Keratinocyte (primary cell): Measurements from ENCODE around the gene RRP9. TPM values are rescaled to one million over a fixed set of nuclear protein-coding genes. Genes with fewer than 3 reads are reported as not detected.

Experiments used
- DNase-seq: peaks from one replicate; pipeline ENCODE4 v3.0.0-alpha.2; 2011; ENCODE audit warnings: low read depth, missing footprints, low spot score
- FAIRE-seq: peaks from 2 replicates; lab custom pipeline; 2011; peaks lifted over from hg19 to GRCh38; lab: Jason Lieb, UNC
- H2AFZ ChIP-seq: 2 replicates; pipeline ENCODE4 v1.6.0; 2012; ENCODE audit warnings: low read length, control low read depth, inconsistent platforms; ENCODE audit not compliant: control insufficient read depth
- H3K27ac ChIP-seq: 2 replicates; pipeline ENCODE4 v1.5.1; 2011; ENCODE audit warnings: low read length; ENCODE audit not compliant: control insufficient read depth, insufficient read depth
- H3K27me3 ChIP-seq: 3 replicates; pipeline ENCODE4 v1.6.0; 2011; ENCODE audit warnings: low read length; ENCODE audit not compliant: control insufficient read depth, insufficient read depth; ENCODE audit errors: extremely low read depth
- H3K36me3 ChIP-seq, 2 experiments: 2 replicates in 1 of 2; 3 replicates in 1 of 2; pipeline ENCODE4 v1.5.1; 2011; ENCODE audit warnings: low read length in 2 of 2, mild to moderate bottlenecking in 1 of 2; ENCODE audit not compliant: control insufficient read depth in 2 of 2, insufficient read depth in 2 of 2; ENCODE audit errors: extremely low read depth in 1 of 2
- H3K4me1 ChIP-seq: 3 replicates; pipeline ENCODE4 v1.5.1; 2011; ENCODE audit warnings: low read length; ENCODE audit not compliant: control insufficient read depth, insufficient read depth; ENCODE audit errors: extremely low read depth
- H3K4me2 ChIP-seq: 3 replicates; pipeline ENCODE4 v1.6.0; 2011; ENCODE audit warnings: low read depth, low read length; ENCODE audit not compliant: control insufficient read depth, insufficient read depth; ENCODE audit errors: extremely low read depth
- H3K4me3 ChIP-seq, 3 experiments: fragments of 200-600 bp in 1 of 3; sonication (generic) in 1 of 3; 2 replicates in 2 of 3; 3 replicates in 1 of 3; pipeline ENCODE4 v1.5.1; 2011 to 2016; ENCODE audit warnings: low read length in 3 of 3, mild to moderate bottlenecking in 3 of 3, control low read depth in 2 of 3, inconsistent platforms in 1 of 3, low read depth in 1 of 3, mixed read lengths in 1 of 3, mixed run types in 1 of 3, moderate library complexity in 1 of 3; ENCODE audit not compliant: control insufficient read depth in 2 of 3, insufficient read depth in 2 of 3; ENCODE audit errors: extremely low read depth in 1 of 3
- H3K79me2 ChIP-seq: 2 replicates; pipeline ENCODE4 v1.6.0; 2012; ENCODE audit warnings: low read length; ENCODE audit not compliant: control insufficient read depth, insufficient read depth
- H3K9ac ChIP-seq: 3 replicates; pipeline ENCODE4 v1.6.0; 2011; ENCODE audit warnings: low read length; ENCODE audit not compliant: control insufficient read depth, insufficient read depth; ENCODE audit errors: extremely low read depth
- H3K9me1 ChIP-seq: 3 replicates; pipeline ENCODE4 v1.6.0; 2011; ENCODE audit warnings: low read length; ENCODE audit not compliant: control insufficient read depth, insufficient read depth; ENCODE audit errors: extremely low read depth
- H3K9me3 ChIP-seq: 2 replicates; pipeline ENCODE4 v1.5.1; 2012; ENCODE audit warnings: low read depth, low read length; ENCODE audit not compliant: control insufficient read depth
- H4K20me1 ChIP-seq: 3 replicates; pipeline ENCODE4 v1.6.0; 2011; ENCODE audit warnings: low read length; ENCODE audit not compliant: control insufficient read depth, insufficient read depth; ENCODE audit errors: extremely low read depth
- EZH2 ChIP-seq: IDR thresholded peaks from one replicate; pipeline ENCODE4 v1.6.1; 2012; ENCODE audit warnings: inconsistent platforms, mild to moderate bottlenecking, low read length, moderate library complexity
- dilution Hi-C: fragments of 300-500 bp; cut with MboI; formaldehyde crosslinking; loops from one replicate; pipeline ENCODE4 v1.7.0; 2020; ENCODE audit warnings: low sequenced_read_pairs; ENCODE audit not compliant: extremely low pct_ligation_motif_present
- polyA plus RNA-seq, 5 experiments: library from polyadenylated mRNA; depleted of rRNA in 3 of 5; stranded (reverse) in 3 of 5; stranded (forward) in 1 of 5; unstranded in 1 of 5; fragments of >200 nt; gene quantifications; 1 replicate in 1 of 5; 2 replicates in 3 of 5; 3 replicates in 1 of 5; pipeline versions ENCODE4 v1.2.1 to v1.2.3, GENCODE V29; 2011 to 2012; ENCODE audit warnings: missing spikeins in 2 of 5, low read depth in 1 of 5, low replicate concordance in 1 of 5
- TF ChIP-seq, protein P1 (sequence below), 3 experiments: IDR thresholded peaks in 1 of 3; conservative IDR thresholded peaks in 1 of 3; optimal IDR thresholded peaks in 1 of 3; 2 replicates in 2 of 3; 3 replicates in 1 of 3; pipeline versions ENCODE3 to v1.5.1; 2011; ENCODE audit warnings: low read length in 3 of 3, mild to moderate bottlenecking in 3 of 3, moderate library complexity in 2 of 3, control low read depth in 1 of 3, inconsistent platforms in 1 of 3; ENCODE audit not compliant: insufficient read depth in 2 of 3; ENCODE audit errors: extremely low read depth in 1 of 3

Gene RRP9
- polyA plus RNA-seq, 1 donor (not counting 4 experiments of a cell fraction or from before 2014, with no cell fraction given) = 21.8 TPM

DNA sequence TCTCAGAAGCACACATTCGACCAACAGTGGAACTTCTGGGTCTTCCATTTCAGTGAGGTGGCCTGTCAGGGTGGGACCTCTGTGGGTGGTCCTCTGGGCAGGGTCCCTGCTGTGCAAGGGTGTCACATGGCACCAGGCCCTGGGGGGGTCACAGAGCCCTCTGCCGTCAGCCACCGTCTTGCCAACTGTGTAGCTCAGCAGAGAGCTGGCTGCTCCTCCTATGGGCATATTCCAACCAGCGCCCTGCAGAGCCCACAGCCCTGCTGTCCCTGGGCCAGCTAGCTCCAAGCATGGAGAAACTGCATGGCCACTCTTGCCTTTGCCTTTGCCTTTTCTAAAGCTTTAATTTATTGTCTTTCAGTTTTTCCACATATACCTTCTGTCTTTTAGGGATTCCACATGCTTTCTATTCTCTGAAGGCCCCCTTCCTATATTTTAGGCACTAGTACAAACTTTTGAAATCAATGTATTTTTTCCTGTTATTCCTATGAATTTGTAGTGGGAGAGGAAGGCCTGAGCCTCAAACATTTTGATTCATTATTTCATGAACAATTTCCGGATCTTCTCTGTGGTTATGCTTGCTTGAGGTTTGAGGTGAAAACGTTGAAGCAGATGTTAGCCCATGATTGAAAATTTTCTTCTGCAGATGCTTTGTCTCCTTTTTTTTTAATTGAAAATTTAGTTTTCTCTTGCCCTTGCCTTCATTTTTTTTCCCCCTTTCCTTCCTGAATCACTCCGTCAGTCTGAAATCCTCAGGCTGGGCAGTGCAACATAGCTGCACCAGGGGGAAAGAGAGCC, 50.3 kb downstream of the RRP9 start:
- Histone ChIP-seq H3K4me1 (no peaks in the 10 kb centered on the region), H3K36me3 (no peaks in the 10 kb centered on the region), H3K9me1 (no peaks in the 10 kb centered on the region), H3K27me3 (peaks cover 5% of the 10 kb centered on the region), H2AFZ (no peak overlapping the region), H3K4me2 (no peak overlapping the region), H3K9ac (no peak overlapping the region), H3K27ac (no peak overlapping the region), H3K9me3 (no peaks in the 10 kb centered on the region), H3K4me3 (no peak overlapping the region), H4K20me1 (no peaks in the 10 kb centered on the region), H3K79me2 (no peaks in the 10 kb centered on the region)
- TF ChIP-seq, protein P1, sequence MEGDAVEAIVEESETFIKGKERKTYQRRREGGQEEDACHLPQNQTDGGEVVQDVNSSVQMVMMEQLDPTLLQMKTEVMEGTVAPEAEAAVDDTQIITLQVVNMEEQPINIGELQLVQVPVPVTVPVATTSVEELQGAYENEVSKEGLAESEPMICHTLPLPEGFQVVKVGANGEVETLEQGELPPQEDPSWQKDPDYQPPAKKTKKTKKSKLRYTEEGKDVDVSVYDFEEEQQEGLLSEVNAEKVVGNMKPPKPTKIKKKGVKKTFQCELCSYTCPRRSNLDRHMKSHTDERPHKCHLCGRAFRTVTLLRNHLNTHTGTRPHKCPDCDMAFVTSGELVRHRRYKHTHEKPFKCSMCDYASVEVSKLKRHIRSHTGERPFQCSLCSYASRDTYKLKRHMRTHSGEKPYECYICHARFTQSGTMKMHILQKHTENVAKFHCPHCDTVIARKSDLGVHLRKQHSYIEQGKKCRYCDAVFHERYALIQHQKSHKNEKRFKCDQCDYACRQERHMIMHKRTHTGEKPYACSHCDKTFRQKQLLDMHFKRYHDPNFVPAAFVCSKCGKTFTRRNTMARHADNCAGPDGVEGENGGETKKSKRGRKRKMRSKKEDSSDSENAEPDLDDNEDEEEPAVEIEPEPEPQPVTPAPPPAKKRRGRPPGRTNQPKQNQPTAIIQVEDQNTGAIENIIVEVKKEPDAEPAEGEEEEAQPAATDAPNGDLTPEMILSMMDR (optimal IDR thresholded peaks at IDR 0.05 in 1 of 3, IDR thresholded peaks at IDR 0.05 in 1 of 3, conservative IDR thresholded peaks at IDR 0.05 in 1 of 3; ENCODE audit: extremely low read depth in 1 of 3, insufficient read depth in 2 of 3, low read length in 3 of 3) = no peak
- no peak for TF ChIP-seq EZH2
- dilution Hi-C loops = no loop called here
- DNase-seq (no peak), FAIRE-seq (no peak)

DNA sequence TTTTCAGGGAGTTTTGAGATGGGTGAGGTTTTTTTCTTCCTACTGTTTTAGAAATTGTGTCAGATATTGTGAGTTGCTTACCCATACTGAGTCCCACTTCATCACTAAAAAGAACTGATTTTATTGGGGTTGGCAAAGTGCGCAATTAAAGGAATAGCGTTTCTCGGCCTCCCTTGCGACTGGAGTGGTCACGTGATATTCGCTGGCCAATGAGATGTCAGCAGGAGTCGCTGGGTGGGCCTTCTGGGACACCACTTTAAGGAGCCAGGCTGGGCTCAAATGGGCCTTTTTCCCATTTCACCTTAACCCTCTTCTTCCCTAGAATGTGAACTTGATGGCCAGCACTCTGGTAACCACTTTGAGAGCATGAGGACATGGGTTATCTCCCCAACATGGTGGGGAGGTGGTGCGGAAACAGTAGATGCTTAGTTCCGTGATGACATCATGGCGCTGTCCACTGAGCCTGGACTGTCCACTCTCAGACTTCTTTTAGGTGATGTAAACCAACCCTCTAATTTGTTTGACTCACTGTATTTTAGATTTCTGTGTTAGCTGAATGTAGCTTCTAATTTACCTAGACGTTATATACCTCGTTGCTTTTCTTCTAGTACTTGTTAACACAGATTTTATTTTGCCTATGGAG, 53.1 kb downstream of the RRP9 start:
- Histone ChIP-seq H4K20me1 (no peaks in the 10 kb centered on the region), H3K4me1 (no peaks in the 10 kb centered on the region), H3K27ac (no peak overlapping the region), H3K27me3 (peaks cover 8% of the 10 kb centered on the region), H3K4me2 (no peak overlapping the region), H2AFZ (no peak overlapping the region), H3K36me3 (no peaks in the 10 kb centered on the region), H3K9me3 (no peaks in the 10 kb centered on the region), H3K9ac (no peak overlapping the region), H3K9me1 (no peaks in the 10 kb centered on the region), H3K4me3 (no peak overlapping the region), H3K79me2 (no peaks in the 10 kb centered on the region)
- TF ChIP-seq EZH2 = no peak
- TF ChIP-seq, protein P1 (optimal IDR thresholded peaks at IDR 0.05 in 1 of 3, IDR thresholded peaks at IDR 0.05 in 1 of 3, conservative IDR thresholded peaks at IDR 0.05 in 1 of 3; ENCODE audit: extremely low read depth in 1 of 3, insufficient read depth in 2 of 3, low read length in 3 of 3) = no peak
- DNase-seq = no peak
- dilution Hi-C loops = no loop called here
- no peak for FAIRE-seq
